Left ventricle myocardium inferior (tissue), 1 donor: ENCODE data around the gene DNAH8. TPM values are rescaled to one million over a fixed set of nuclear protein-coding genes. Genes with fewer than 3 reads are reported as not detected.

Experiments used
- DNase-seq: peaks from one replicate; pipeline ENCODE4 v3.0.0-alpha.2; 2020
- H3K27ac ChIP-seq: fragments of 200-600 bp; replicated peaks from 2 replicates; pipeline ENCODE4 v1.8.0; 2021
- H3K27me3 ChIP-seq: fragments of 200-600 bp; 2 replicates; pipeline ENCODE4 v1.8.0; 2021; ENCODE audit warnings: low read depth
- H3K36me3 ChIP-seq: fragments of 200-600 bp; 2 replicates; pipeline ENCODE4 v1.8.0; 2021
- H3K4me1 ChIP-seq: fragments of 200-600 bp; 2 replicates; pipeline ENCODE4 v1.8.0; 2021
- H3K4me3 ChIP-seq: fragments of 200-600 bp; 2 replicates; pipeline ENCODE4 v1.8.0; 2021; ENCODE audit warnings: mild to moderate bottlenecking, moderate library complexity
- H3K9me3 ChIP-seq: fragments of 200-600 bp; replicated peaks from 2 replicates; pipeline ENCODE4 v1.8.0; 2021
- CTCF ChIP-seq: fragments of 200-600 bp; IDR thresholded peaks from 2 replicates; pipeline ENCODE4 v1.8.0; 2021; ENCODE audit warnings: antibody characterized with exemption, mild to moderate bottlenecking, borderline replicate concordance
- intact Hi-C: fragments of 100-400 bp; cut with micrococcal nuclease; formaldehyde crosslinking; loops from one replicate; pipeline ENCODE4 v1.11.0; 2022
- total RNA-seq: library from RNA; stranded (reverse); fragmentation: NEBNext Ultra II Directional; extraction: Animal tissue kit (Norgen Biotek cat#: 25700); gene quantifications from one replicate; pipeline ENCODE4 v1.2.1, GENCODE V29; 2021
- donor health status: DM: no; HTN: yes; CAD: no; lungs with severe emphysema.

DNAH8 gene
- total RNA-seq, 1 donor from 2014 or later: 0.03 TPM

DNA sequence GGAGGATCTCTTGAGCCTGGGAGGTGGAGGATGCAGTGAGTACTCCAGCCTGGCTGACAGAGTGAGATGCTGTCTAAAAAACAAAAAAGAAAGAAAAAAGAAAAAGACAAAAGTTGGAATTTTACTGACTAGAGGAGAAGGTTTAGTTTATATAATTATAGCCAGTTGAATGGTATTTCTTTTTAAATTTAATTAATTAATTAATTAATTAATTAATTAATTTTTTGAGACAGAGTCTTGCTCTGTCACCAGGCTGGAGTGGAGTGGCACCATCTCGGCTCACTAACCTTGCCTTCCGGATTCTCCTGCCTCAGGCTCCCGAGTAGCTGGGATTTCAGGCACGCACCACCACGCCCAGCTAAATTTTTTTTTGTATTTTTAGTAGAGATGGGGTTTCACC is 8.7 kb downstream of the DNAH8 start:
- Histone ChIP-seq H3K36me3 (no peaks in the 10 kb centered on the region), H3K9me3 (peaks cover 7% of the 10 kb centered on the region), H3K27ac (no peak overlapping the region), H3K4me1 (no peaks in the 10 kb centered on the region), H3K27me3 (peaks cover 33% of the 10 kb centered on the region), H3K4me3 (no peak overlapping the region)
- TF ChIP-seq CTCF: no peak
- intact Hi-C loops: no loop called here
- no peak for DNase-seq

GRCh38 chr6:38724343-38724742 is 9.2 kb downstream of the DNAH8 start:
- Histone ChIP-seq H3K4me3 (no peak overlapping the region), H3K27ac (no peak overlapping the region), H3K4me1 (no peaks in the 10 kb centered on the region), H3K9me3 (peaks cover 7% of the 10 kb centered on the region), H3K27me3 (peaks cover 28% of the 10 kb centered on the region), H3K36me3 (no peaks in the 10 kb centered on the region)
- no peak for DNase-seq
- intact Hi-C loops: no loop called here
- no peak for TF ChIP-seq CTCF

GRCh38 chr6:38725414-38726183 is 10.5 kb downstream of the DNAH8 start:
- DNase-seq: no peak
- Histone ChIP-seq H3K4me3 (no peak overlapping the region), H3K4me1 (no peaks in the 10 kb centered on the region), H3K36me3 (no peaks in the 10 kb centered on the region), H3K27ac (no peak overlapping the region), H3K9me3 (peaks cover 3% of the 10 kb centered on the region), H3K27me3 (peaks cover 15% of the 10 kb centered on the region)
- intact Hi-C loops: no loop called here
- TF ChIP-seq CTCF: no peak

- Histone ChIP-seq H3K4me3 (no peak overlapping the region), H3K36me3 (no peaks in the 10 kb centered on the region), H3K9me3 (no peaks in the 10 kb centered on the region), H3K27me3 (peaks cover 10% of the 10 kb centered on the region), H3K27ac (no peak overlapping the region), H3K4me1 (no peaks in the 10 kb centered on the region)
- intact Hi-C loops: no loop called here
- no peak for TF ChIP-seq CTCF
- no peak for DNase-seq
These were observed 13.1 kb downstream of the DNAH8 start for GRCh38 chr6:38728203-38728602.

GRCh38 chr6:38730140-38730862 is 15.2 kb downstream of the DNAH8 start:
- Histone ChIP-seq H3K9me3 (peaks cover 8% of the 10 kb centered on the region), H3K27ac (no peak overlapping the region), H3K4me3 (no peak overlapping the region), H3K4me1 (no peaks in the 10 kb centered on the region), H3K27me3 (peaks cover 14% of the 10 kb centered on the region), H3K36me3 (no peaks in the 10 kb centered on the region)
- TF ChIP-seq CTCF: no peak
- no peak for DNase-seq
- intact Hi-C loops: no loop called here
